Gastrocnemius medialis (tissue), 4 donors: ENCODE results near the gene TAOK1. TPM values are rescaled to one million over a fixed set of nuclear protein-coding genes. Genes with fewer than 3 reads are reported as not detected.

Source experiments
- ATAC-seq, 2 donors: fragments of 150-250 bp; one replicate each; pipeline ENCODE4 v1.9.1; 2016
- DNase-seq, 2 donors: peaks; one replicate each; pipeline ENCODE4 v3.0.0-alpha.2; 2019
- H3K27ac ChIP-seq, 4 donors: fragments of 200-600 bp; sonication (generic); 1 replicate in 1 of 4; 2 replicates in 3 of 4; pipeline ENCODE4 v1.5.1; 2016 to 2018; ENCODE audit warnings: mild to moderate bottlenecking in 2 of 4, moderate library complexity in 1 of 4
- H3K27me3 ChIP-seq, 3 donors: fragments of 200-600 bp; sonication (generic) in 2 of 3; 1 replicate in 1 of 3; 2 replicates in 2 of 3; pipeline versions ENCODE4 v1.5.1 to v1.6.0; 2016 to 2019; ENCODE audit warnings: mild to moderate bottlenecking in 1 of 3, moderate library complexity in 1 of 3
- H3K36me3 ChIP-seq, 2 donors: fragments of 200-600 bp; sonication (generic) in 1 of 2; one replicate each; pipeline ENCODE4 v1.5.1; 2017 to 2018
- H3K4me1 ChIP-seq, 2 donors: fragments of 200-600 bp; sonication (generic) in 1 of 2; one replicate each; pipeline ENCODE4 v1.5.1; 2016 to 2017; ENCODE audit warnings: mild to moderate bottlenecking in 2 of 2
- H3K4me3 ChIP-seq, 4 donors: fragments of 200-600 bp; sonication (generic) in 3 of 4; 1 replicate in 1 of 4; 2 replicates in 3 of 4; pipeline ENCODE4 v1.5.1; 2016 to 2019; ENCODE audit warnings: mild to moderate bottlenecking in 2 of 4
- H3K9me3 ChIP-seq, 3 donors: fragments of 200-600 bp; sonication (generic) in 2 of 3; 1 replicate in 1 of 3; 2 replicates in 2 of 3; pipeline ENCODE4 v1.5.1; 2016 to 2019
- CTCF ChIP-seq, 5 experiments: fragments of 450-650 bp in 3 of 5; fragments of 200-600 bp in 2 of 5; sonication (generic) in 2 of 5; IDR thresholded peaks in 4 of 5; conservative IDR thresholded peaks in 1 of 5; 1 replicate in 4 of 5; 2 replicates in 1 of 5; pipeline ENCODE4 v1.5.1; 2016 to 2019; ENCODE audit warnings: antibody characterized with exemption in 5 of 5, mild to moderate bottlenecking in 3 of 5, moderate library complexity in 3 of 5
- POLR2A ChIP-seq, 2 donors: fragments of 450-650 bp; IDR thresholded peaks; one replicate each; pipeline ENCODE4 v1.6.1; 2017; ENCODE audit warnings: antibody characterized with exemption in 2 of 2, mild to moderate bottlenecking in 2 of 2, moderate library complexity in 2 of 2
- in situ Hi-C, 4 donors: fragments of 200-750 bp; cut with MboI; loops; one replicate each; pipeline versions ENCODE4 v1.15.0 to v1.8.0; 2017; ENCODE audit warnings: low sequenced_read_pairs in 4 of 4
- intact Hi-C: fragments of 100-400 bp; cut with DNase I; formaldehyde crosslinking; loops from one replicate; pipeline ENCODE4 v1.15.1; 2023; ENCODE audit warnings: low total_unique reads
- total RNA-seq, 4 donors: library from RNA; depleted of rRNA; stranded (reverse); fragments of >200 nt; gene quantifications; one replicate each; pipeline versions ENCODE4 v1.1.0 to v1.2.3, GENCODE V29; 2016

Gene TAOK1
- total RNA-seq, 4 donors from 2014 or later, result 30.1 to 48.4 (median 35.7) TPM

- in situ Hi-C loops, result loop anchor here in 1 of 4 donors (25.0 kb wide), 1 partner anchor 388 kb away; no protein-coding TSS in a partner anchor
- H3K36me3 ChIP-seq, result peaks cover 0 to 7% of the 10 kb centered on the region in 2 donors
These were observed 9.5 kb downstream of the TAOK1 start for GRCh38 chr17:29399634-29400033.

GRCh38 chr17:29400818-29401217 is 10.7 kb downstream of the TAOK1 start:
- H3K4me1 ChIP-seq, result peaks cover 0 to 8% of the 10 kb centered on the region in 2 donors
- intact Hi-C loops (no loop called here), in situ Hi-C loops (no loop called here)
- no peak overlapping the region for H3K4me3 ChIP-seq
- DNase-seq, result no peak
- no peaks in the 10 kb centered on the region for H3K9me3 ChIP-seq
- TF ChIP-seq POLR2A (IDR thresholded peaks at IDR 0.05) (no peak), CTCF (IDR thresholded peaks at IDR 0.05 in 4 of 5, conservative IDR thresholded peaks at IDR 0.05 in 1 of 5) (no peak)
- ATAC-seq, result no peak
- H3K27ac ChIP-seq, result no peak overlapping the region
- H3K36me3 ChIP-seq, result peaks cover 0 to 7% of the 10 kb centered on the region in 2 donors
- no peaks in the 10 kb centered on the region for H3K27me3 ChIP-seq

More at GRCh38 chr17:29399634-29400033, 9.5 kb downstream of the TAOK1 start:
- TF ChIP-seq POLR2A (IDR thresholded peaks at IDR 0.05) (no peak), CTCF (IDR thresholded peaks at IDR 0.05 in 4 of 5, conservative IDR thresholded peaks at IDR 0.05 in 1 of 5) (no peak)
- Histone ChIP-seq H3K27me3 (no peaks in the 10 kb centered on the region), H3K4me3 (no peak overlapping the region), H3K4me1 (peaks cover 0 to 9% of the 10 kb centered on the region in 2 donors), H3K9me3 (no peaks in the 10 kb centered on the region), H3K27ac (no peak overlapping the region)
- intact Hi-C loops, result loop anchor here (10.0 kb wide), 3 partner anchors 255 to 715 kb away; partner anchors contain the start of gene NSRP1
- ATAC-seq (no peak), DNase-seq (no peak)

GRCh38 chr17:29401258-29401657 is 11.1 kb downstream of the TAOK1 start:
- no peak for ATAC-seq
- H3K27ac ChIP-seq, result no peak overlapping the region
- intact Hi-C loops, result no loop called here

GRCh38 chr17:29407856-29408255 is 17.7 kb downstream of the TAOK1 start:
- ATAC-seq (no peak), DNase-seq (no peak)
- in situ Hi-C loops (no loop called here), intact Hi-C loops (no loop called here)
- no peaks in the 10 kb centered on the region for H3K27me3 ChIP-seq
- no peaks in the 10 kb centered on the region for H3K36me3 ChIP-seq
- no peaks in the 10 kb centered on the region for H3K9me3 ChIP-seq
- peaks cover 6 to 16% of the 10 kb centered on the region in 2 donors for H3K4me1 ChIP-seq
- H3K4me3 ChIP-seq, result no peak overlapping the region
- no peak overlapping the region for H3K27ac ChIP-seq
- TF ChIP-seq CTCF (IDR thresholded peaks at IDR 0.05 in 4 of 5, conservative IDR thresholded peaks at IDR 0.05 in 1 of 5) (no peak), POLR2A (IDR thresholded peaks at IDR 0.05) (no peak)

More at GRCh38 chr17:29401258-29401657, 11.1 kb downstream of the TAOK1 start:
- Histone ChIP-seq H3K9me3 (no peaks in the 10 kb centered on the region), H3K4me3 (no peak overlapping the region), H3K36me3 (peaks cover 0 to 7% of the 10 kb centered on the region in 2 donors), H3K4me1 (peaks cover 0 to 5% of the 10 kb centered on the region in 2 donors), H3K27me3 (no peaks in the 10 kb centered on the region)
- DNase-seq, result no peak
- in situ Hi-C loops, result no loop called here
- TF ChIP-seq POLR2A (IDR thresholded peaks at IDR 0.05), result no peak
- TF ChIP-seq CTCF (IDR thresholded peaks at IDR 0.05 in 4 of 5, conservative IDR thresholded peaks at IDR 0.05 in 1 of 5), result no peak

GRCh38 chr17:29409963-29410362 is 19.8 kb downstream of the TAOK1 start:
- Histone ChIP-seq H3K36me3 (no peaks in the 10 kb centered on the region), H3K9me3 (no peaks in the 10 kb centered on the region), H3K4me1 (peaks cover 15 to 19% of the 10 kb centered on the region in 2 donors), H3K27ac (no peak overlapping the region), H3K4me3 (no peak overlapping the region), H3K27me3 (no peaks in the 10 kb centered on the region)
- ATAC-seq (no peak), DNase-seq (no peak)
- TF ChIP-seq POLR2A (IDR thresholded peaks at IDR 0.05), result no peak
- TF ChIP-seq CTCF (IDR thresholded peaks at IDR 0.05 in 4 of 5, conservative IDR thresholded peaks at IDR 0.05 in 1 of 5), result no peak
- in situ Hi-C loops, result no loop called here
- intact Hi-C loops, result no loop called here
